GM21526 (cell line): ENCODE measurements around the gene ADGRA1.
"Not testable (repeated sequence)": the region's sequence is repeated elsewhere in the genome, so short reads cannot be mapped to it uniquely, and the experiment has no call there.

Experiments
- ATAC-seq: cut with Tn5 transposase; IDR thresholded peaks from one replicate; pipeline ENCODE4 v1.9.1; 2021; ENCODE audit warnings: moderate library complexity; ENCODE audit not compliant: unreplicated experiment, low FRiP score

The ADGRA1 gene

GRCh38 chr10:133141144-133141957, 53.6 kb downstream of the ADGRA1 start:
- ATAC-seq, result no peak

DNA sequence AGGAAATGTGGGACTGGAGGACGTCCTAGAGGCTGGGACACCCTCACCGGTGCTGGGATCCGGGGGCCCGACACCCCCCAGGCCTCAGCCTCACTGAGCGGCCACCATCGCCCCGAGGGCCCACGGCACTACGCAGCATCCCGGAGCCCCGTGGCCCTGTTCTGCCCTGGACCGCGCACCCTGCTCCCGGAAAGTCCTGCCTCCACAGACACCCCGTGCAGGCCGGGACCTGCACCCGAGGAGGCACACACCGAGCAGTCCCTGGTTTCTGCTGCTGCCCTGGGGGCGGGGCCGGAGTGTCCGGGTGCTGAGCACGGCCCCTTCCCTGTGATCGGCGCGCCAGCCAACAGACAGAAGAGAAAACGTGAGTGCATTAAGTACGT, 54.2 kb downstream of the ADGRA1 start:
- ATAC-seq, result no peak

GRCh38 chr10:133142523-133143199, 54.9 kb downstream of the ADGRA1 start:
- no peak for ATAC-seq

GRCh38 chr10:133143200-133143533, 55.4 kb downstream of the ADGRA1 start:
- ATAC-seq, result no peak

DNA sequence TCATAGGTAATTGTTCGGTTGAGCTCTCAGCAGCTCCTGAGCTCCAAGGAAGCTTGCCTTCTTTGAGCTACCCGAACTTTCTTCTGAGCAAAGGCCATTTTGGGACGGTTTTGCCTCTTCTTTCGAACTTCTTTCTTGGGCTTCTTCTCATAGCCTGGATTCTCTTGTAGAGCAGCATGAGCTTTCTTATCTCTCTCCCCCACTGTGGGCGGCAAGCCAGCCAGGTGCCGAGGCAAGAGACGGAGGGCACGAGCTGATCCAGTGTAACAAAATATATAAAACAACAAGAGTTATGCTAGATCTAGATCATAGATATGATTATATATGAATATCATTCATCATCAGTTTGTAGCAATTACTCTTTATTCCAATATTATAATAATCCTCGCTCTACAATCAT, 55.8 kb downstream of the ADGRA1 start:
- no peak for ATAC-seq

- ATAC-seq, result no peak
These were observed 57.0 kb downstream of the ADGRA1 start for GRCh38 chr10:133144771-133145170.

GRCh38 chr10:133150226-133150625, 62.5 kb downstream of the ADGRA1 start:
- no peak for ATAC-seq

GRCh38 chr10:133150656-133151055, 62.9 kb downstream of the ADGRA1 start:
- no peak for ATAC-seq

- not testable (repeated sequence) for ATAC-seq
These were observed 63.3 kb downstream of the ADGRA1 start for GRCh38 chr10:133151071-133151470.

- no peak for ATAC-seq
These were observed 63.8 kb downstream of the ADGRA1 start for GRCh38 chr10:133151543-133151972.

DNA sequence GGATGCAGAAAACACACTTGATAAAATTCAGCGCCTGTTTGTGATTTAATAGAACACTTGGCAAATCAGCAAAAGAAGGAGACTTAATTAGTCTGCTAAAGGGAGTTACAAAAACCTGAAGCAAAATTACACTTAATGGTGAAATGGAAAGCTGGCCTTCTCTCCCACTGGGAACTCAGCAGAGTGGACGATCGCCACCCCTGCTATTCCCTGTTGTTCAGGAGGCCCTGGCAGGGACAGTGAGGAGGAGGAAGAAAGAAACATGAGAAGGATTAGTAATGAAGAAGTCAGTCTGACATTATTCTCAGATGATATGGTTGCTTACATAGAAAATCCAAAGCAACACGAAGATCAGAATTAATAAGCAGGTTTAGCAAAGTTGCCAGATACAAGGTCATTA, 66.7 kb downstream of the ADGRA1 start:
- ATAC-seq, result no peak

DNA sequence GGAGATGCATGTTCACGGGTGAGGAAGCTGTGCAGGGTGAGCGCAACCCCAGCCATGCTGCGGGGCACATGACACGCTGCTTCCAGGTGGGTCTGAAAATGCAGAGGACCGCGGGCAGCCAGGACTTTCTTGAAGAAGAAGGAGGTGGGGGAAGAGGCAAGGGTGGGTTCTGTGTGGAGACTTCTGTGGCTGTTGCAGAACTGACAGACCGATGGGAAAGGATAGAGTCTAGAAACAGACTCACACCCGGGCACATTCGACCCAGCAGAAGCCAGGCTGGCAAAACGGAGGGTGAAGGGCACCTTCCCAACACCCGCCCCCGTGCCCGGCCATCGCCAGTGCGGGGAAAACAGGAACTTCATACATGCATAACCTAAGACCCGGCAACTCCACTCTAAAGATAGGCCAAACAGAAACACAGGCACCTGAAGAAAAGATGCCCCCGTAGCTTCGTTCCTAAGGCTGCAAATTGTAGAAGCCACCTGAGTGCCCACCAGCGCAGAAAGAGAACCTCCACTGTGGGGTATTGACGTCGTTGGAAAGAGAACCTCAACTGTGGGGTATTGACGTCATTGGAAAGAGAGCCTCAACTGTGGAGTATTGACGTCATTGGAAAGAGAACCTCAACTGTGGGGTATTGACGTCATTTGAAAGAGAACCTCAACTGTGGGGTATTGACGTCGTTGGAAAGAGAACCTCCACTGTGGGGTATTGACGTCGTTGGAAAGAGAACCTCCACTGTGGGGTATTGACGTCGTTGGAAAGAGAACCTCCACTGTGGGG, 67.5 kb downstream of the ADGRA1 start:
- no peak for ATAC-seq

DNA sequence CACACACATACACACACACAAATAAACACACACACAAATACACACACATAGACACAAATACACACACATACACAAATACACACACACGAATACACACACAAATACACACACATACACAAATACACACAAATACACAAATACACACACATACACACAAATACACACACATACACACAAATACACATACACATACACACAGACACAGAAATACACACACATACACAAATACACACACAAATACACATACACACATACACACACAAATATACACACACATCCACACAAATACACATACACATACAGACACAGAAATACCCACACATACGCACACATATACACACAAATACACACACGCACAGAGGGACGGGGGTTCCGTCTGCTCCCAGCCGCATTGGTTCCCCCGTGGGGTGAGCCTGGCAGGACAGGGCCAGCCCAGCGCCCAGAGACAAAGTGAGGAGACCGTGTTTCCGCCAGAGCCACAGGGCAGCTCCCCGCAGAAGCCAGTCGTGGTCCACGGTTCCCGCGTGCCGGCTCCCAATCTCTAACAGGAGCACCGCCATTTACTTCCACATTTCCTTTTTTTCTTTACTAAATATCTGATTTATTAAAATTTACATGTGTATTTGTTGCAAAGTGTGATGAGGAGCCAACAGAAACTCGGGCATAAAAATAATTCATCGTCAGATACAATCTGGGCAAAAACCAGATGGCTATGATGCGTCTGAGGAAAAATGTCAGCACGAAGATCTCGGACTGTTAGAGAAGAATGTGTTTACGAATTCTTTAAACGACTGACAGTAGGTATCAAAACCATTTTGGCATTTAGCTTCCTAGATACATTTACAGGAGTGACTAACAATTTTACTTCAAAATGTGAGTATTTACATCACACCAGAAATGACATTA, 69.2 kb downstream of the ADGRA1 start:
- ATAC-seq, result no peak

DNA sequence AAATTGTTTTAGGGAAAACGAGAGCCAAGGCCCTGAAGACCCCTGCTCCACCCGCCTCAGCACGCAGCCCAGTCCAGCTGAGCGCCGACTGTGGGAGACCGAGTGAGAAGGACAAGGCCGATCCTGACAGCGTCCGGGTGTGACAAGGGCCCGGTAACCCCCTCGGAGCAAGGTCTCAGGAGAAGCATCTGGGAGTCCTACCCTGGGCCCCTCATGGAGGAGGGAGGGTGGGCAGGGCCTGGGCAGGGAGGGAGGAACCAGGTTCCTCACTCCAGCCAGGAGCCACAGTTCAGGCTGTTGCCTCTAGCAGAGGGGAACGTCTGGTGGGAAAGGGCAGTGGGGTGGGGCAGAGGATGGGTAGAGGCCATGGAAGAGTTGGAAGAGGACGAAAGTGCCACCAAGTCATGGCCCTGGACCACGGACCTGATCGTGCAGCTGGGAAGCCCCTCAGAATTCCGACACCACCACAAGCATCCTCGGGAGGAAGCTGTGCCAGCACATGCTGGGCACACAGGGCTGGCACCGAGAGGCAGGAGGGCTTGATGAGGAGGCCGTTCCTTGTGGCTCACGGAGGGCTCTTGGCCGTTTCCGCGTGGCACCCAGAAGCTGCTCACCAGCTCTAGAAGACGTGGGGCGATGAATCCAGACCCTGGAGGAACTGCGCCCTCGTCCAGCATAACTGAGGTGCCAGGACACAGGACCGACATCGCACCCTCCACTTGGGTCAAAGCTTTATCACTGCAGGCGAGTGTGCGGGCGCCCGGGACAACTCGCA, 70.1 kb downstream of the ADGRA1 start:
- ATAC-seq, result no peak

DNA sequence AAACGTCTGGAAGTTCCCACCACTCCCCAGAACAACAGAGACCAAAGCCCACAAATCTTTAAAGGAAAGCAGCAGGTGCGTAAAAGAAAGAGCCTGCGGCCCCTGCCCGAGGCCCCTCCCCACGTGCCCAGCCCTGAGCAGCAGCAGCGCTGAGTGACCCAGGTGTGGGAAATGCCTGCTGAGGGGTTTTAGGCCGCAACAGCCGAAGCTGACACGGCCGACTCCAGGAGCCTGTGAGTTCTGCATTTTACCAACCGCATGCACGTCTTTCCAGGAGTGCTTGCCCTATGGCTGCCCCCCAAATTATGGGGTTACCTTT, 70.7 kb downstream of the ADGRA1 start:
- no peak for ATAC-seq

DNA sequence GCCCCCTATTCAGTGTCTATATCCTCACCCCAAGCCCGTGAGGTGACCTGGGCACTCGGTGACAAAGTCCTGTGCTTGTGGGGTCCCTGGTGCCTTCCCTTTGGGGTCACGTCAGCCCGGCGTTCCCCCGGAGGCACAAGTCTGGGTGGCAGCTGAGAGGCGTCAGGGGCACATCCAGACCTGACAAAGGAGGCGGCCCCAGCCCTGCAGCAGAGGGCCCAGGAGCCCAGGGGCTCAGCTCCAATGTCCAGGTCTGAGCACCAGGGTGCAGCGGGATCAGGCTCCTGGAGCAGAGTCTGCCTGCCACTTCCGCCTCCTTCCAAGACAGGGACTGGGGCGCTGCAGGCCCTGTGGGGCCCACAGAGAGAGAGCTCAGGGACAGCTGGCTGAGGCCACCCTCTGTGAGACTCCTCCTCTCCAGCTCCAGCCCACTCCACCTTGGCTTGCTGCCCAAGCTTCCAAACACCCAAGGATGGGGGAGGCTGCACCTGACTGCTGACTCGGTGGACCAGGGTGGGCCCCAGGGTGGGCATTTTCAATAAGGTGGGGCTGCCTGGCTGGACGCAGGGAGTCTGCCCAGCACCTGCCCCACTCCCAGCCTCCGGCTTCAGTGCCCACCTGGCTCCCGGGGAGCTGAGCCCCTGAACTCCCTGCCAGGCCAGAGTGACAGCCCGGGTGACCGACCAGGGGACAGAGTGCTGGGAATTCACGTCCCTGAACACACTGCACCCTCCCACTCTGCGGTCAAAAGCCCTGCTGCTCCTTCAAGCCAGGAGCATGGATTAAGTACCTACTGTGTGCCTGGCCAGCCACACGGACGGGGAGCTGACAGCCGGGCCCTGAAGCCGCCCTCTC, 71.3 kb downstream of the ADGRA1 start:
- no peak for ATAC-seq

DNA sequence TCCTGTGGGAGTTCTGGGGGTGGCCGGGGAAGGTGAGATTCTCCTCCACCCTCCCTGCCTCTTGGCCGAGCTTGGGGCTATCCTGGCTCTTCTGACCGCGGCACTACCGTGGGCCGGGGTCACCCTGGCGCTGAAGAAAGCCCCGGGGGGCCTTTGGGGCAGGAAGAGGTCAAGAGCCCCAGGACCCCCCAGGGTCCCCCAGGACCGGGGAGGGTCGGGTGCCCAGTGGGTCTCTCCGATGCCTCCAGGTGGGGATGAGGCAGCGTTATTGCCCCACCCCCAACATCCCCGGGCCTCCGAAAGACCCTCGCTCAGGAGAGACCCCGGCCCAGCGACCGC, 71.9 kb downstream of the ADGRA1 start:
- no peak for ATAC-seq

DNA sequence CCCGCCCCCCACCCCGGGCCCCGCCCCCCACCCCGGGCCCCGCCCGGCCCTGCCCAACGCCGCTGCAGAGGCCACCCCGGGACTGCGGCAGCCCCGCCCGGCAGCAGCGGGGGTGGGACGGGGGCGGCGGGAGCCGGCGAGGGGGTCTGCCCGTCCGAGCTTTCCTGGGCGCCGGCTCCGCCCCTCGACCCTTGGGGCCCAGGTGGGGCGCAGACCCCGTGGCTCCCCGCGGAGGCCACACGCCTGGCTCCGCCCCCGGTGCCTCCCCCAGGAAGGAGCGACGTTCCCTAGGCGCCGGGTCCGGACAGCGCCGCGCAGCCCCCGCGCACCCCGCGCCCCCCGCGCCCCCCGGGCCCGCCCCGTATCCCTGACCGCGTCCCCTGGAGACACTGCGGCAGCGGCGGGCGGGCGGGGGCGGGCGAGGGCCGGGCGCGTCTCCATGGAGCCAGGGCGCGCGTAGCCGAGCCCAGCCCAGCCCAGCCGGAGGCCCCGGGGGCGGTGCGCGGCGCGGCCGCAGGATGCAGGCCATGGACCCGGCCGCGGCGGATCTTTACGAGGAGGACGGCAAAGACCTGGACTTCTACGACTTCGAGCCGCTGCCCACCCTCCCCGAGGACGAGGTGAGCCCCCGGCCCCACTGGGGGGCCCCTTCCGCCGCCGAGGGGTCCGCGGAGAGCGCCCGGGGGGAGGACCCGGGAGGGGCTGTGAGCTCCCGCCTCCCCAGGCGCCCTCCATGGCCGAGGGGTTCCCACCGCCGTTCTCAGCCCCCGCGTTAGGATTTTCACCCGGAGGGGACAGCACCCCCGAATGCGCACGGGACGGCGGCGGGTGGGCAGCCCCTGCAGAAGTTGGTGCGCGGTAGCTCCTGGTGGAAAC, 72.5 kb downstream of the ADGRA1 start, which contains the start of gene KNDC1:
TSS of gene KNDC1 (plus strand) at position 270 of the 876 bp plus-strand sequence. CDS start at position 519, 249 bp downstream.
- no peak for ATAC-seq
